22Rv1 (cell line): ENCODE measurements around the gene PTPRM.

Experiments used
- CTCF ChIP-seq: fragments of 450-650 bp; IDR thresholded peaks from 2 replicates; pipeline ENCODE4 v1.5.1; 2017; ENCODE audit warnings: mild to moderate bottlenecking
- ZFX ChIP-seq: fragments of 450-650 bp; IDR thresholded peaks from 2 replicates; pipeline ENCODE4 v1.6.1; 2017; ENCODE audit warnings: antibody characterized with exemption, borderline replicate concordance

GRCh38 chr18:8001711-8002301 is 434.7 kb downstream of the PTPRM start:
- TF ChIP-seq CTCF (no peak), ZFX (no peak)
